NCI-H1092 (cell line): ENCODE results near the gene MLPH.

Source experiments
- DNase-seq: peaks from one replicate; lab custom pipeline; 2025; lab: John Stamatoyannopoulos, UW

MLPH gene

DNA sequence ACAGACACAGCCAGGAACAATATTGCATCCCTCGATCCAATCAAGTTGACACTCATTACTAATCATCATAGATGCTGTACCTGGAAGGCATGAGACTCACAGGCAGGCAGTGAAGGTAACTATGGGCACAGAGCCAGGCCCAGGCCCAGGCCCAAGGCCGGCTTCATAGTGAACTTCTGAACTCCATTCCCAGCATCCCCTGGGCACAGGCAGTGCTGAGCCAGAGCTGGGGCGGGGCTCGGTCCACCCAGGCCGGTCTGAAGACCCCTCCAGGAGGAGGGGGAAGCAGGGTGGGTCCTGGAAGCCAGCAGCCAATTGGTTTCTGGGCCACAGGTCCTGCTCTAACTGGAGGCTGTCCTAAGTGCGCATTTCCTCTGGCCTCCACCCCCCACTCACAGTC lies 37.6 kb downstream of the MLPH start:
- DNase-seq, result no peak

- DNase-seq, result no peak
These were observed 38.6 kb downstream of the MLPH start for GRCh38 chr2:237525559-237526157.

DNA sequence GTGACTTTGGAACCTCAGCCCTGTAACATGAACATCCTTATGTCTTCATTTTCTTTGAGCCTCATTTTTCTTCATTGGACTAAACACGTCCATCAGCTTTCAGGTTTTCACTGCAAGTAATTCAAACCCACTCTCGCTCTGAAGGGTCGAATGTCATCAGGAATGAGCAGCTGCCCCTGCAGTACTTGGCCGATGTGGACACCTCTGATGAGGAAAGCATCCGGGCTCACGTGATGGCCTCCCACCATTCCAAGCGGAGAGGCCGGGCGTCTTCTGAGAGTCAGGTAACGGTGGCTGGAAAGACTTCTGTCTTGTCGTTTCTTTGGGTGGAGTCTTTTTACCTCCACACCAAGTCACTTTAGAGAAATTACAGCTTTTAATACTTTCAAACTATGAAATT lies 40.2 kb downstream of the MLPH start:
- no peak for DNase-seq

DNA sequence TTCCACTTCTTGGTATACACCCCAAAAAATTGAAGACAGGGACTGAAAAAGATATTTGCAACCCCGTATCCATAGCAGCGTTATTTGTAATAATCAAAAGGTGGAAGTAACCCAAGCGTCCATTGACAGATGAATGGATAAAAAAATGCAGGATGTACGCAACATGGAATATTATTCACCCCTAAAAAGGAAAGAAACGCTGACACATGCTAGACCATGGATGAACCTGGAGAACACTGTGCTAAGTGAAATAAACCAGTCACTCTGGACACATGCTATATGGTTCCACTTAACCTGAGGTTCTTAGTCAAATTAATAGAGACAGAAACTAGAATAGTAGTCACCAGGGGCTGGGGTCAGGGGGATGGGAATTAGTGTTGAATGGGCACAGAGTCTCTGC lies 40.7 kb downstream of the MLPH start:
- no peak for DNase-seq

GRCh38 chr2:237529452-237530402 lies 42.7 kb downstream of the MLPH start:
- DNase-seq, result no peak

DNA sequence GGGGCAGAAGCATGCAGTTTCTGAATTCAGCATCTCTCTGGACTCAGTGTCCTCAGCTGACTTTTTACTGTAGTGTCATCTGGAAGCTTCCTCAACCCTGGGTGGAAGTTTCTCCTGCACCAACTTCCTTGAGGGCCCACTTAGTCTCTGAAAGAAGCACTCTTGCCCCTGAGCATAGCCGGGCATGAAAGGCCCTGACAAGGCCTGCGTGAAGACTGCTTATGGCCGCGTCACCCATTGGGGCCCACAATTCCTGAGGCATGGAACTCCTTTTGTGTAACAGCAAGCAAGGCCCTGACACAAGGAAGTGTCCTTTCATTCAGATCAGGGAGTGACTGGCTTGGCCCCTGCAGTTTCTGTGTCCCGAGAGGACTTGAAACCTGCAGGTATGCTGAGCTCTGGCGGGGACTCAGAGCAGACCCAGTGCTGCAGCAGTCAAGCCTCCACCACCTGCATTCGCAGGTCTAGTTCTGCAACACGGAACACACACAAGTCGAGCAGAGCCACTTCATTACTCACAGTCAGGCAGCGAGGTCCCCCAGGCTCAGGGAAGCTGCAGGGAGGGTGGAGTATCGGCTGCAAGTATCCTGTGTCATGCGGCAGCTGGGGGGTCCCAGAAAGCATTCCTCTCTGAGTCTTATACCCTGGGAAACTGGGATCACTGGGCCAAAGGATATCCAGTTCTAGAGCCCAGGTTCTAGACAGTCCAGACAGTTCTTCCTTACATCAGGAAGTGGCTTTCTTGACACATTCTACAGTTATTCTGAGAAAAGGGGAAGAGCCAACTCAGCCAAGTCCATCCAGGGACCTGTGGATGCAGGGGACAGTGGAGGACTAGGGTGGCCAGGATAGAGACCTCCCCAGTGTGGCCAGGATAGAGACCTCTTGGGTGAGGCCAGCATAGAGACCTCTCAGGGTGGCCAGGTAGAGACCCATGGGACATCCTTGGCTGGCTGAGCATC lies 43.7 kb downstream of the MLPH start:
- DNase-seq, result no peak

DNA sequence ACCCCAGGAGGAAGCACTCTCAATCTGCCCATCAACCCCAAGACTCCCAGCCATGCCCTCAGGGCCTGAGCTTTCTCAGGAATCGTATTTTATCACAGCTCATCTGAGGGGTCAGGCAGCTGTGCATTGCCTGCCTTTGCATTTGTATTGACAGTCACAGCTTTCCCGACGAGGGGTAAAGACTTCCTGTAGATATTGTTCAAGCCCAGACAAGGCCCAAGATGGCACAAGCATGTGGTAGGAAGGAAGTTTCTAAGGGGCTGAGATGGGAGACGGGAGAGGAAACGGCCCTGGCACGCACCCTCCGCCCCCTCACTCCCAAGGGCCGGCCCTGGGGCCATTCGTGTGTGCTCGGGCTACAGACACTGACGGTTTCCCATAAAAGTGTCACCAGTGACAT lies 45.1 kb downstream of the MLPH start:
- no peak for DNase-seq

- no peak for DNase-seq
These were observed 46.7 kb downstream of the MLPH start for GRCh38 chr2:237533668-237534161.

- DNase-seq, result no peak
These were observed 47.3 kb downstream of the MLPH start for GRCh38 chr2:237534380-237534779.

GRCh38 chr2:237535385-237536082 lies 48.5 kb downstream of the MLPH start:
- no peak for DNase-seq

- no peak for DNase-seq
These were observed 49.0 kb downstream of the MLPH start for GRCh38 chr2:237536083-237536415.

- no peak for DNase-seq
These were observed 49.6 kb downstream of the MLPH start for GRCh38 chr2:237536617-237537016.

GRCh38 chr2:237538001-237538720 lies 51.1 kb downstream of the MLPH start:
- DNase-seq, result no peak

DNA sequence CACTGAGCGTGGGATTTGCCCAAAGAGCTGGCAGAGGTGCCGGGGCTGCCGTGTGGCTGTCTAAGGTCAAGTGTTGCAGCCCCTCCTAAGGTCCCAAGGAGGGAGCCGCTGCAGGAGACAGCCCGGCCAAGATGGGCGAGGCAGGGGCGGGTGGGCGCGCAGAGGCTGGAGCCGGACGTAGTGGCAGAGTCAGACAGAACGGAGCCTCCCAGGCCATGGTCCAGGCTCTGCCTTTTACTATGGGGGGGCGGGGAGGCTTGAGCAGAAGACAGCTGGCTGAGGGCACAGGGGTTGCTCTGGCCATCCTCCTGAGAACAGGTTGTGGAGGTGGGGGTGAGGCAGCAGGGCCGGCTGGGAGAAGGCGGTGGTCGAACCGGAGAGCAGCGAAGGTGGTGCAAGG lies 51.9 kb downstream of the MLPH start:
- no peak for DNase-seq

DNA sequence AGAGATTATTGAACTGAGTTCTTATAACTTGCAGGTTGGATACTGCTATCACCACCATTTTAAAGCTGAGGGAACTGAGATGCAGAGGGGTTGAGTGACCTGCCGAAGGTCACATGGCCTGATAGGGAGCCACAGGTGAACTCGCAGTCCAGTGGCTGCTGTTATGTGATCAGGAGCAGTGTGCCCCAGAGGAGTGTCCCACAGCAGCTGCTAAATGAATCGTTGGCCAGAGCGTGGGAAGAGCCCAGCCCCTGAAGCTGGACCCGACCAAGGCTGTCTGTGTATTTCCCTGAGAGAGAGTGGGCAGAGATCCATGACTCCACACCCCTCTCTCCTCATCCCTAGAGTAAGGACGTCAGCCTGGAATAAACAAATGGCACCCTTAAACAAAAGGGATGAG lies 52.6 kb downstream of the MLPH start:
- DNase-seq, result no peak

DNA sequence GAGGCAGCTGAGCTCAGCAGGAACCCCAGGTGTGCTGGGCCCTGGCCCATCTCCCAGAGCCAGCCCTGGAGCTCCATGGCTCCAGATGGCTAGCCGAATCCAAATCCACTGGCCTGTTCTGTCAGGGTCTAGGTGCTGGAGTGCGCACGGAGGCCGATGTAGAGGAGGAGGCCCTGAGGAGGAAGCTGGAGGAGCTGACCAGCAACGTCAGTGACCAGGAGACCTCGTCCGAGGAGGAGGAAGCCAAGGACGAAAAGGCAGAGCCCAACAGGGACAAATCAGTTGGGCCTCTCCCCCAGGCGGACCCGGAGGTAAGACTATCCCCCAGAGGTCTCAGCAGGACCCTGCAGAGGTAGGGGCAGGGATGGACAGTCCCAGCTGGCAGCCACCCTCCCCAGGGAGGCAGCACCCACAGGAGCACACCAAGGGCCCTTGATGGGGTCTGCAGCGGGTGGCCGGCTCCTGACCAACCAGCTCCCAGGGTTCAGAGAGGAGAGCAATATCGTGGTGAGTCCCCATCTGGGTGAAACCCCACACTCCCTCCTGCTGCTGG lies 53.2 kb downstream of the MLPH start:
- no peak for DNase-seq

GRCh38 chr2:237540823-237541222 lies 53.8 kb downstream of the MLPH start:
- DNase-seq, result peak; percentile 56

DNA sequence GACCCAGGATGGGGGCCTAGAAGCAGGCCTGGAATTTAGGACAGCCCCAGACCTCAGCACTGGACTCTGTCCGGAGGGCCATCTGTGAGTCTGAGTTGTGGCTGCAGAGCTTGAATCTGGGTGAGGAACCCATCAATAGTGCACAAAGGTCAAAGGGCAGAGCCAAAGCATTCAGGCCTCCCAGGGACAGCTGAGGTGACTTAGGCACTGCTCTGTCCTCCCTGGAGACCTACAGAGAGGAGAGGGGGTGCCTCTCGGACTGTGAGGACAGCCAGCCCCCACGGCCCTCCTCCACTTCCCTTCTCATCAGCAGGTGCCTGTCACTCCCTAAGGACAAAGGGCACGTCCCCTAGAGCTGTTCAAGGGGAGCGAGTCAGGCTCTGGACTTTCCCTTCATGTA lies 54.2 kb downstream of the MLPH start:
- DNase-seq, result no peak

- DNase-seq, result no peak
These were observed 55.1 kb downstream of the MLPH start for GRCh38 chr2:237542001-237542704.
